ENCODE data around the gene NQO1. TPM values are rescaled to one million over a fixed set of nuclear protein-coding genes. Genes with fewer than 3 reads are reported as not detected.
A peak's percentile ranks its signal among the peaks of the same experiment; 100 is the strongest.

Gene NQO1
- total RNA-seq, 1 experiment from 2014 or later, result 519 TPM

DNA sequence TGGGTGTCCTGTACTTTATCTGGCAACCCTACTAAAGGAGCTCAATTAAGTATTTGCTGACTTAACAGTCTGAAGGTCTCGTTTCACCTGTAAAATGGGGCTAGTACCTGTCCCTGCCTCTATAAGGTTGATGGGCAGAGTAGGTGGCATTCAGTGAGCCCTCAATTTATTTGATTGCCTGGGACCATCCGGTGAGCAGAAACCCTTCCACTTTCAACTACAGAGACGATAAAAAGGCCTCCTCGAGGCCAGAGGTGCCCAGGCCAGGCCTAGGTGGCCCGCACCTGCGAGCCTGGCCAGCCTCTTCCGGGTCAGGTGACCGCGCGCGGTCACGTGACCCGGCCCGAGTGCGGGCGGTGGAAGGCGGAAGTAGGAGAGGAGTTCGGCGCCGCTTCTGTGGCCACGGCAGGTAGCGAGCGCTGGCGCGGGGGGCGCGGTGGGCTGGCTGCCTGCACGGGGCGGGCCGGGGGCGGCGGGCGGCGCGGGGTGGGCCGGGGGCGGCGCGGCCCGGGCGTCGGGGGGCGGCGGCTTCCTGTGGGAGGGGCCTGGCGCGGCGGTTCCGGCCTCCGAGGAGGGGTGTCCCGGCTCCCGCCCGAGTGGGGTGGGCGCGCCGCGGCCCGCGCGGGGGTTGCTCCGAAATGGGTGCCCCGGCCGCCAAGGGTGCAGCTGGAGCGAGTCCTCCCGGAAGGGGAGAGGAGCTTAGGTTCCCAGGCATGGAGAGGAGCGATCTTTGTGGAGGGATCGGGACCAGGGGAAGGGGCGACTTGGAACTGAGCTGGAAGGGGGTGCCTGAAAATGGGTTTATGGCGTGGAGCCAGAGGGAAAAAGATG, 35.8 kb upstream of the NQO1 start, which contains the start of gene WWP2:
TSS of gene WWP2 (plus strand) at position 350 of the 831 bp plus-strand sequence. CDS start 24,679 bp downstream, outside the sequence.
- H2AFZ ChIP-seq (ENCODE audit: low read depth, low read length, poor library complexity, severe bottlenecking), result peak within 1 kb of the TSS; percentile 85
- TF ChIP-seq RAD21 (IDR thresholded peaks at IDR 0.05; ENCODE audit: low read depth) (no peak), CBX3 (IDR thresholded peaks at IDR 0.05; ENCODE audit: low read depth) (no peak), SRF (IDR thresholded peaks at IDR 0.05; ENCODE audit: low read depth) (no peak), FOSL1 (IDR thresholded peaks at IDR 0.05; ENCODE audit: low read depth) (no peak), SP1 (IDR thresholded peaks at IDR 0.05; ENCODE audit: low read depth) (no peak), EZH2phosphoT487 (IDR thresholded peaks at IDR 0.05; ENCODE audit: borderline replicate concordance) (no peak), POLR2A (IDR thresholded peaks at IDR 0.05; ENCODE audit: borderline replicate concordance, extremely low read depth, insufficient read depth, insufficient read length) (no peak), ZNF274 (IDR thresholded peaks at IDR 0.05; ENCODE audit: low read depth, low read length) (no peak), ZFX (IDR thresholded peaks at IDR 0.05) (peak; percentile 92), SIN3A (IDR thresholded peaks at IDR 0.05; ENCODE audit: low read depth) (no peak; the same call in none of the 2 replicates), EZH2 (IDR thresholded peaks at IDR 0.05) (no peak), CEBPB (IDR thresholded peaks at IDR 0.05; ENCODE audit: low read depth) (no peak), YY1 (IDR thresholded peaks at IDR 0.05; ENCODE audit: extremely low read depth, insufficient replicate concordance, low read depth, low read length) (peak; percentile 6), JUND (IDR thresholded peaks at IDR 0.05) (0 out of 2 replicates have a peak, but pooled peaks have one; percentile 14)
- TF ChIP-seq, protein P1, sequence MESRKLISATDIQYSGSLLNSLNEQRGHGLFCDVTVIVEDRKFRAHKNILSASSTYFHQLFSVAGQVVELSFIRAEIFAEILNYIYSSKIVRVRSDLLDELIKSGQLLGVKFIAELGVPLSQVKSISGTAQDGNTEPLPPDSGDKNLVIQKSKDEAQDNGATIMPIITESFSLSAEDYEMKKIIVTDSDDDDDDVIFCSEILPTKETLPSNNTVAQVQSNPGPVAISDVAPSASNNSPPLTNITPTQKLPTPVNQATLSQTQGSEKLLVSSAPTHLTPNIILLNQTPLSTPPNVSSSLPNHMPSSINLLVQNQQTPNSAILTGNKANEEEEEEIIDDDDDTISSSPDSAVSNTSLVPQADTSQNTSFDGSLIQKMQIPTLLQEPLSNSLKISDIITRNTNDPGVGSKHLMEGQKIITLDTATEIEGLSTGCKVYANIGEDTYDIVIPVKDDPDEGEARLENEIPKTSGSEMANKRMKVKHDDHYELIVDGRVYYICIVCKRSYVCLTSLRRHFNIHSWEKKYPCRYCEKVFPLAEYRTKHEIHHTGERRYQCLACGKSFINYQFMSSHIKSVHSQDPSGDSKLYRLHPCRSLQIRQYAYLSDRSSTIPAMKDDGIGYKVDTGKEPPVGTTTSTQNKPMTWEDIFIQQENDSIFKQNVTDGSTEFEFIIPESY (IDR thresholded peaks at IDR 0.05; ENCODE audit: extremely low read depth, insufficient replicate concordance, low read length), result no peak
- TF ChIP-seq, protein P2, sequence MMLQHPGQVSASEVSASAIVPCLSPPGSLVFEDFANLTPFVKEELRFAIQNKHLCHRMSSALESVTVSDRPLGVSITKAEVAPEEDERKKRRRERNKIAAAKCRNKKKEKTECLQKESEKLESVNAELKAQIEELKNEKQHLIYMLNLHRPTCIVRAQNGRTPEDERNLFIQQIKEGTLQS (IDR thresholded peaks at IDR 0.05), result no peak
- TF ChIP-seq, protein P3, sequence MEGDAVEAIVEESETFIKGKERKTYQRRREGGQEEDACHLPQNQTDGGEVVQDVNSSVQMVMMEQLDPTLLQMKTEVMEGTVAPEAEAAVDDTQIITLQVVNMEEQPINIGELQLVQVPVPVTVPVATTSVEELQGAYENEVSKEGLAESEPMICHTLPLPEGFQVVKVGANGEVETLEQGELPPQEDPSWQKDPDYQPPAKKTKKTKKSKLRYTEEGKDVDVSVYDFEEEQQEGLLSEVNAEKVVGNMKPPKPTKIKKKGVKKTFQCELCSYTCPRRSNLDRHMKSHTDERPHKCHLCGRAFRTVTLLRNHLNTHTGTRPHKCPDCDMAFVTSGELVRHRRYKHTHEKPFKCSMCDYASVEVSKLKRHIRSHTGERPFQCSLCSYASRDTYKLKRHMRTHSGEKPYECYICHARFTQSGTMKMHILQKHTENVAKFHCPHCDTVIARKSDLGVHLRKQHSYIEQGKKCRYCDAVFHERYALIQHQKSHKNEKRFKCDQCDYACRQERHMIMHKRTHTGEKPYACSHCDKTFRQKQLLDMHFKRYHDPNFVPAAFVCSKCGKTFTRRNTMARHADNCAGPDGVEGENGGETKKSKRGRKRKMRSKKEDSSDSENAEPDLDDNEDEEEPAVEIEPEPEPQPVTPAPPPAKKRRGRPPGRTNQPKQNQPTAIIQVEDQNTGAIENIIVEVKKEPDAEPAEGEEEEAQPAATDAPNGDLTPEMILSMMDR (IDR thresholded peaks at IDR 0.05 in 2 of 3, conservative IDR thresholded peaks at IDR 0.05 in 1 of 3; ENCODE audit: borderline replicate concordance in 1 of 3, insufficient read depth in 1 of 3, low read depth in 2 of 3, low read length in 2 of 3), result no peak
- TF ChIP-seq, protein P4, sequence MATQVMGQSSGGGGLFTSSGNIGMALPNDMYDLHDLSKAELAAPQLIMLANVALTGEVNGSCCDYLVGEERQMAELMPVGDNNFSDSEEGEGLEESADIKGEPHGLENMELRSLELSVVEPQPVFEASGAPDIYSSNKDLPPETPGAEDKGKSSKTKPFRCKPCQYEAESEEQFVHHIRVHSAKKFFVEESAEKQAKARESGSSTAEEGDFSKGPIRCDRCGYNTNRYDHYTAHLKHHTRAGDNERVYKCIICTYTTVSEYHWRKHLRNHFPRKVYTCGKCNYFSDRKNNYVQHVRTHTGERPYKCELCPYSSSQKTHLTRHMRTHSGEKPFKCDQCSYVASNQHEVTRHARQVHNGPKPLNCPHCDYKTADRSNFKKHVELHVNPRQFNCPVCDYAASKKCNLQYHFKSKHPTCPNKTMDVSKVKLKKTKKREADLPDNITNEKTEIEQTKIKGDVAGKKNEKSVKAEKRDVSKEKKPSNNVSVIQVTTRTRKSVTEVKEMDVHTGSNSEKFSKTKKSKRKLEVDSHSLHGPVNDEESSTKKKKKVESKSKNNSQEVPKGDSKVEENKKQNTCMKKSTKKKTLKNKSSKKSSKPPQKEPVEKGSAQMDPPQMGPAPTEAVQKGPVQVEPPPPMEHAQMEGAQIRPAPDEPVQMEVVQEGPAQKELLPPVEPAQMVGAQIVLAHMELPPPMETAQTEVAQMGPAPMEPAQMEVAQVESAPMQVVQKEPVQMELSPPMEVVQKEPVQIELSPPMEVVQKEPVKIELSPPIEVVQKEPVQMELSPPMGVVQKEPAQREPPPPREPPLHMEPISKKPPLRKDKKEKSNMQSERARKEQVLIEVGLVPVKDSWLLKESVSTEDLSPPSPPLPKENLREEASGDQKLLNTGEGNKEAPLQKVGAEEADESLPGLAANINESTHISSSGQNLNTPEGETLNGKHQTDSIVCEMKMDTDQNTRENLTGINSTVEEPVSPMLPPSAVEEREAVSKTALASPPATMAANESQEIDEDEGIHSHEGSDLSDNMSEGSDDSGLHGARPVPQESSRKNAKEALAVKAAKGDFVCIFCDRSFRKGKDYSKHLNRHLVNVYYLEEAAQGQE (IDR thresholded peaks at IDR 0.05; ENCODE audit: low read depth), result no peak
- TF ChIP-seq, protein P5, sequence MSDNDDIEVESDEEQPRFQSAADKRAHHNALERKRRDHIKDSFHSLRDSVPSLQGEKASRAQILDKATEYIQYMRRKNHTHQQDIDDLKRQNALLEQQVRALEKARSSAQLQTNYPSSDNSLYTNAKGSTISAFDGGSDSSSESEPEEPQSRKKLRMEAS (IDR thresholded peaks at IDR 0.05), result peak; percentile 77

More for the DNA sequence above, 35.8 kb upstream of the NQO1 start, which contains the start of gene WWP2:
- BruUV-seq (replicated peaks), result no TSS peak
- Histone ChIP-seq H3K27me3 (ENCODE audit: insufficient read depth, low read length) (no peaks in the 10 kb centered on the region), H4K20me1 (ENCODE audit: insufficient read depth) (no peaks in the 10 kb centered on the region), H3K9me3 (ENCODE audit: control insufficient read depth in 1 of 2, insufficient read depth in 1 of 2, low read depth in 1 of 2, low read length in 2 of 2) (no peaks in the 10 kb centered on the region), H3K9ac (ENCODE audit: low read length) (peak within 1 kb of the TSS; percentile 91), H3K4me1 (ENCODE audit: control insufficient read depth in 1 of 2, insufficient read depth in 2 of 2, low read length in 2 of 2) (peaks cover 9 to 20% of the 10 kb centered on the region in 2 experiments; a peak in 3 of 4 replicates), H3K79me2 (ENCODE audit: insufficient read depth, low read length) (peaks cover 41% of the 10 kb centered on the region), H3K27ac (ENCODE audit: low read depth, low read length) (peak within 1 kb of the TSS; percentile 55), H3K36me3 (ENCODE audit: control insufficient read depth in 1 of 2, insufficient read depth in 2 of 2, low read length in 2 of 2) (no peaks in the 10 kb centered on the region), H3K9me2 (ENCODE audit: insufficient read depth) (no peaks in the 10 kb centered on the region), H3K4me2 (ENCODE audit: low read length) (peak within 1 kb of the TSS; percentile 91), H3K4me3 (replicated peaks in 1 of 2; ENCODE audit: low read depth in 1 of 2, low read length in 2 of 2) (peak within 1 kb of the TSS; percentile 61 to 98)
- RAD21 ChIA-PET (ENCODE audit: low non-redundant PET in 1 of 2, low total read pairs in 2 of 2, uncharacterized antibody in 2 of 2, unreplicated experiment in 2 of 2), result interaction anchor here in 1 of 2 experiments (0.8 kb wide), 1 partner anchor 12 kb away, joined by 5 read pairs; no protein-coding TSS in a partner anchor
- intact Hi-C loops (cut with micrococcal nuclease), result no loop called here
- CTCF ChIA-PET, result interaction anchor here (0.7 kb wide), 1 partner anchor 52 kb away, joined by 4 read pairs; no protein-coding TSS in a partner anchor
- peak; percentile 90 for ATAC-seq
- POLR2A ChIA-PET, result interaction anchor here (1.5 to 2.0 kb wide), 2 partner anchors 8 to 36 kb away, joined by 4 to 5 read pairs; partner anchors contain the start of genes NOB1 and NQO1
- peak; percentile 49 for DNase-seq (ENCODE audit: low read depth, low spot score)
